Neural progenitor cell (in vitro differentiated cells): ENCODE data around the gene HHAT. TPM values are rescaled to one million over a fixed set of nuclear protein-coding genes. Genes with fewer than 3 reads are reported as not detected.
A peak's percentile ranks its signal among the peaks of the same experiment; 100 is the strongest.

Experiments used
- DNase-seq: peaks from one replicate; pipeline ENCODE4 v3.0.0-alpha.2; 2016; ENCODE audit warnings: low spot score
- H2AFZ ChIP-seq: fragments of 200-600 bp; sonication (generic); replicated peaks from 2 replicates; pipeline ENCODE4 v1.6.1; 2016; ENCODE audit warnings: antibody characterized with exemption
- H3F3A ChIP-seq: fragments of 200-600 bp; sonication (generic); 2 replicates; pipeline ENCODE4 v1.6.1; 2016; ENCODE audit warnings: antibody characterized with exemption, low read depth
- H3K27ac ChIP-seq: fragments of 200-600 bp; sonication (generic); 2 replicates; pipeline ENCODE4 v1.5.1; 2016; ENCODE audit warnings: mild to moderate bottlenecking
- H3K27me3 ChIP-seq: fragments of 200-600 bp; sonication (generic); 2 replicates; pipeline ENCODE4 v1.6.1; 2016; ENCODE audit warnings: mild to moderate bottlenecking, moderate library complexity
- H3K36me3 ChIP-seq: fragments of 200-600 bp; sonication (generic); 2 replicates; pipeline ENCODE4 v1.5.1; 2016
- H3K4me1 ChIP-seq: fragments of 200-600 bp; sonication (generic); 2 replicates; pipeline ENCODE4 v1.6.1; 2016; ENCODE audit warnings: mixed run types
- H3K4me2 ChIP-seq: fragments of 200-600 bp; sonication (generic); 2 replicates; pipeline ENCODE4 v1.6.1; 2016
- H3K4me3 ChIP-seq: fragments of 200-600 bp; sonication (generic); 2 replicates; pipeline ENCODE4 v1.5.1; 2016
- H3K79me2 ChIP-seq: fragments of 200-600 bp; sonication (generic); 2 replicates; pipeline ENCODE4 v1.6.1; 2016; ENCODE audit warnings: low read depth
- H3K9ac ChIP-seq: fragments of 200-600 bp; sonication (generic); 2 replicates; pipeline ENCODE4 v1.6.1; 2016
- H3K9me3 ChIP-seq: fragments of 200-600 bp; sonication (generic); 2 replicates; pipeline ENCODE4 v1.5.1; 2016; ENCODE audit warnings: low read depth
- H4K20me1 ChIP-seq: fragments of 200-600 bp; sonication (generic); 2 replicates; pipeline ENCODE4 v1.6.1; 2016; ENCODE audit warnings: low read depth
- H3K27ac Mint-ChIP-seq: 3 replicates; pipeline ENCODE4 v1.8.0; 2021; ENCODE audit warnings: mixed read lengths
- H3K27me3 Mint-ChIP-seq: 2 replicates; pipeline ENCODE4 v1.8.0; 2022; ENCODE audit warnings: low read depth, mild to moderate bottlenecking, inconsistent platforms, moderate library complexity, mixed read lengths; ENCODE audit not compliant: insufficient read depth
- H3K36me3 Mint-ChIP-seq: 3 replicates; pipeline ENCODE4 v1.8.0; 2021; ENCODE audit warnings: mixed read lengths
- H3K4me1 Mint-ChIP-seq: 3 replicates; pipeline ENCODE4 v1.8.0; 2021; ENCODE audit warnings: mixed read lengths
- H3K4me3 Mint-ChIP-seq: 3 replicates; pipeline ENCODE4 v1.8.0; 2021; ENCODE audit warnings: mild to moderate bottlenecking, moderate library complexity, mixed read lengths
- H3K9me3 Mint-ChIP-seq: 3 replicates; pipeline ENCODE4 v1.8.0; 2020; ENCODE audit warnings: mixed read lengths
- CTCF ChIP-seq: fragments of 200-600 bp; sonication (generic); IDR thresholded peaks from 2 replicates; pipeline ENCODE4 v1.5.1; 2017; ENCODE audit warnings: antibody characterized with exemption, mild to moderate bottlenecking
- EZH2 ChIP-seq: fragments of 200-600 bp; sonication (generic); IDR thresholded peaks from 2 replicates; pipeline ENCODE4 v1.6.1; 2017; ENCODE audit warnings: antibody characterized with exemption, mild to moderate bottlenecking, moderate library complexity
- EZH2phosphoT487 ChIP-seq: fragments of 200-600 bp; sonication (generic); IDR thresholded peaks from 2 replicates; pipeline ENCODE4 v1.6.1; 2017; ENCODE audit warnings: antibody characterized with exemption
- small RNA-seq: library from RNA; depleted of rRNA; stranded (forward); fragments of <200 nt; gene quantifications from one replicate; pipeline ENCODE3, GENCODE V24; 2015
- total RNA-seq: library from RNA; depleted of rRNA; stranded (reverse); fragments of >200 nt; gene quantifications from 2 replicates; pipeline ENCODE4 v1.2.3, GENCODE V29; 2015; ENCODE audit warnings: low replicate concordance

HHAT gene
- total RNA-seq, 1 donor from 2014 or later = 10.3 TPM

- Mint-ChIP-seq H3K27ac (no peak overlapping the region), H3K36me3 (no peaks in the 10 kb centered on the region), H3K9me3 (no peaks in the 10 kb centered on the region), H3K4me3 (no peak overlapping the region), H3K27me3 (peaks cover 7% of the 10 kb centered on the region), H3K4me1 (peaks cover 9% of the 10 kb centered on the region)
- TF ChIP-seq CTCF (no peak), EZH2phosphoT487 (no peak), EZH2 (no peak)
- peaks cover 3% of the 10 kb centered on the region for H3F3A ChIP-seq
- no peaks in the 10 kb centered on the region for H3K79me2 ChIP-seq
- H3K4me1 ChIP-seq = peaks cover 4% of the 10 kb centered on the region
- no peak overlapping the region for H3K4me3 ChIP-seq
- H3K36me3 ChIP-seq = no peaks in the 10 kb centered on the region
- H3K27me3 ChIP-seq = no peaks in the 10 kb centered on the region
- H3K4me2 ChIP-seq = no peak overlapping the region
- no peak overlapping the region for H3K9ac ChIP-seq
- H4K20me1 ChIP-seq = no peaks in the 10 kb centered on the region
- H2AFZ ChIP-seq = no peak overlapping the region
- H3K27ac ChIP-seq = no peak overlapping the region
- no peak for DNase-seq
- no peaks in the 10 kb centered on the region for H3K9me3 ChIP-seq
Measured at GRCh38 chr1:210722410-210723081, 393.8 kb downstream of the HHAT start.

GRCh38 chr1:210723646-210724045, 394.9 kb downstream of the HHAT start:
- H3K9me3 Mint-ChIP-seq = no peaks in the 10 kb centered on the region
- Histone ChIP-seq H3K9me3 (no peaks in the 10 kb centered on the region), H3K4me1 (peaks cover 14% of the 10 kb centered on the region), H3F3A (peaks cover 14% of the 10 kb centered on the region), H3K27ac (no peak overlapping the region), H3K79me2 (no peaks in the 10 kb centered on the region), H3K9ac (no peak overlapping the region), H3K4me2 (no peak overlapping the region), H3K27me3 (no peaks in the 10 kb centered on the region), H3K4me3 (no peak overlapping the region), H4K20me1 (peaks cover 5% of the 10 kb centered on the region), H3K36me3 (no peaks in the 10 kb centered on the region), H2AFZ (no peak overlapping the region)
- peaks cover 19% of the 10 kb centered on the region for H3K4me1 Mint-ChIP-seq
- no peaks in the 10 kb centered on the region for H3K36me3 Mint-ChIP-seq
- TF ChIP-seq EZH2 (no peak), EZH2phosphoT487 (no peak), CTCF (no peak)
- no peak overlapping the region for H3K27ac Mint-ChIP-seq
- DNase-seq = no peak
- peaks cover 7% of the 10 kb centered on the region for H3K27me3 Mint-ChIP-seq
- no peak overlapping the region for H3K4me3 Mint-ChIP-seq

- no peak for DNase-seq
- no peak overlapping the region for H3K4me2 ChIP-seq
- H4K20me1 ChIP-seq = peaks cover 5% of the 10 kb centered on the region
- TF ChIP-seq CTCF (no peak), EZH2 (no peak), EZH2phosphoT487 (no peak)
- no peak overlapping the region for H3K9ac ChIP-seq
- H3K27ac ChIP-seq = no peak overlapping the region
- no peak overlapping the region for H2AFZ ChIP-seq
- H3K4me1 ChIP-seq = peaks cover 22% of the 10 kb centered on the region
- Mint-ChIP-seq H3K4me3 (no peak overlapping the region), H3K27ac (no peak overlapping the region), H3K4me1 (peaks cover 19% of the 10 kb centered on the region), H3K27me3 (peaks cover 7% of the 10 kb centered on the region), H3K36me3 (no peaks in the 10 kb centered on the region), H3K9me3 (no peaks in the 10 kb centered on the region)
- no peaks in the 10 kb centered on the region for H3K27me3 ChIP-seq
- H3K79me2 ChIP-seq = no peaks in the 10 kb centered on the region
- no peak overlapping the region for H3K4me3 ChIP-seq
- peaks cover 16% of the 10 kb centered on the region for H3F3A ChIP-seq
- no peaks in the 10 kb centered on the region for H3K36me3 ChIP-seq
- H3K9me3 ChIP-seq = no peaks in the 10 kb centered on the region
Measured at GRCh38 chr1:210724768-210725167, 396.1 kb downstream of the HHAT start.

Small RNA genes within 50 kb of the gene (small RNA-seq; reads per million reads assigned to genes)
- gene RNU5A-8P = 93.6 reads per million, percentile 98 among the genes with 10 or more reads in this experiment

Other genes with a start within 250 kb of the HHAT start
- 2.5 and 2.8 TPM in 2 replicates for gene SERTAD4, start 96.1 kb upstream of the HHAT start, total RNA-seq